Neural progenitor cell (in vitro differentiated cells): ENCODE results near the gene KRTAP2-1. TPM values are rescaled to one million over a fixed set of nuclear protein-coding genes. Genes with fewer than 3 reads are reported as not detected.

Source experiments
- DNase-seq: peaks from one replicate; pipeline ENCODE4 v3.0.0-alpha.2; 2016; ENCODE audit warnings: low spot score
- H2AFZ ChIP-seq: fragments of 200-600 bp; sonication (generic); replicated peaks from 2 replicates; pipeline ENCODE4 v1.6.1; 2016; ENCODE audit warnings: antibody characterized with exemption
- H3F3A ChIP-seq: fragments of 200-600 bp; sonication (generic); 2 replicates; pipeline ENCODE4 v1.6.1; 2016; ENCODE audit warnings: antibody characterized with exemption, low read depth
- H3K27ac ChIP-seq: fragments of 200-600 bp; sonication (generic); 2 replicates; pipeline ENCODE4 v1.5.1; 2016; ENCODE audit warnings: mild to moderate bottlenecking
- H3K27me3 ChIP-seq: fragments of 200-600 bp; sonication (generic); 2 replicates; pipeline ENCODE4 v1.6.1; 2016; ENCODE audit warnings: mild to moderate bottlenecking, moderate library complexity
- H3K36me3 ChIP-seq: fragments of 200-600 bp; sonication (generic); 2 replicates; pipeline ENCODE4 v1.5.1; 2016
- H3K4me1 ChIP-seq: fragments of 200-600 bp; sonication (generic); 2 replicates; pipeline ENCODE4 v1.6.1; 2016; ENCODE audit warnings: mixed run types
- H3K4me2 ChIP-seq: fragments of 200-600 bp; sonication (generic); 2 replicates; pipeline ENCODE4 v1.6.1; 2016
- H3K4me3 ChIP-seq: fragments of 200-600 bp; sonication (generic); 2 replicates; pipeline ENCODE4 v1.5.1; 2016
- H3K79me2 ChIP-seq: fragments of 200-600 bp; sonication (generic); 2 replicates; pipeline ENCODE4 v1.6.1; 2016; ENCODE audit warnings: low read depth
- H3K9ac ChIP-seq: fragments of 200-600 bp; sonication (generic); 2 replicates; pipeline ENCODE4 v1.6.1; 2016
- H3K9me3 ChIP-seq: fragments of 200-600 bp; sonication (generic); 2 replicates; pipeline ENCODE4 v1.5.1; 2016; ENCODE audit warnings: low read depth
- H4K20me1 ChIP-seq: fragments of 200-600 bp; sonication (generic); 2 replicates; pipeline ENCODE4 v1.6.1; 2016; ENCODE audit warnings: low read depth
- H3K27ac Mint-ChIP-seq: 3 replicates; pipeline ENCODE4 v1.8.0; 2021; ENCODE audit warnings: mixed read lengths
- H3K27me3 Mint-ChIP-seq: 2 replicates; pipeline ENCODE4 v1.8.0; 2022; ENCODE audit warnings: low read depth, mild to moderate bottlenecking, inconsistent platforms, moderate library complexity, mixed read lengths; ENCODE audit not compliant: insufficient read depth
- H3K36me3 Mint-ChIP-seq: 3 replicates; pipeline ENCODE4 v1.8.0; 2021; ENCODE audit warnings: mixed read lengths
- H3K4me1 Mint-ChIP-seq: 3 replicates; pipeline ENCODE4 v1.8.0; 2021; ENCODE audit warnings: mixed read lengths
- H3K4me3 Mint-ChIP-seq: 3 replicates; pipeline ENCODE4 v1.8.0; 2021; ENCODE audit warnings: mild to moderate bottlenecking, moderate library complexity, mixed read lengths
- H3K9me3 Mint-ChIP-seq: 3 replicates; pipeline ENCODE4 v1.8.0; 2020; ENCODE audit warnings: mixed read lengths
- EZH2 ChIP-seq: fragments of 200-600 bp; sonication (generic); IDR thresholded peaks from 2 replicates; pipeline ENCODE4 v1.6.1; 2017; ENCODE audit warnings: antibody characterized with exemption, mild to moderate bottlenecking, moderate library complexity
- EZH2phosphoT487 ChIP-seq: fragments of 200-600 bp; sonication (generic); IDR thresholded peaks from 2 replicates; pipeline ENCODE4 v1.6.1; 2017; ENCODE audit warnings: antibody characterized with exemption
- total RNA-seq: library from RNA; depleted of rRNA; stranded (reverse); fragments of >200 nt; gene quantifications from 2 replicates; pipeline ENCODE4 v1.2.3, GENCODE V29; 2015; ENCODE audit warnings: low replicate concordance
- TF ChIP-seq, protein P1 (sequence below): fragments of 200-600 bp; sonication (generic); IDR thresholded peaks from 2 replicates; pipeline ENCODE4 v1.5.1; 2017; ENCODE audit warnings: antibody characterized with exemption, mild to moderate bottlenecking

Gene KRTAP2-1
- total RNA-seq, 1 donor from 2014 or later = not detected

DNA sequence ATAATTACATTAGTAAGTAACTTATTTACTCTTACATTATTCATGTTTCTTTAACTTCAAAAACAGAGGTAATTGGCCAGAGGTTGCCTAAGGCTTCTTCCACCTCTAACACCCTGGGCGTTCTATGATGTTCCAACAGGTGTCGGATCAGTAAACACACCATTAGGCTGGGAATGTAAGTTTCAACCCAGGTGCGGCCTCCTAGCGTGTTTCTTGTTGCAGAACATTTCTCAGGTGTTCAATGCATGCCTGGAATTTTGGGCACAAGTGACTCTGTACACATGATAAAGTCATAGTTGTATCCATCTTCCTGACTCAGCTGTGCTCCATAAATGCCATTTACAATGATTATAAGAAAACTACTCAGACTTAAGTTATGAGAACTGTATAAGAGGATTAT is 6.9 kb upstream of the KRTAP2-1 start:
- Mint-ChIP-seq H3K4me3 (no peak overlapping the region), H3K27me3 (no peaks in the 10 kb centered on the region), H3K36me3 (no peaks in the 10 kb centered on the region), H3K9me3 (no peaks in the 10 kb centered on the region), H3K27ac (no peak overlapping the region), H3K4me1 (peaks cover 4% of the 10 kb centered on the region)
- Histone ChIP-seq H3K27me3 (no peaks in the 10 kb centered on the region), H3F3A (no peaks in the 10 kb centered on the region), H3K9ac (no peak overlapping the region), H3K4me1 (no peaks in the 10 kb centered on the region), H3K4me2 (no peak overlapping the region), H3K79me2 (no peaks in the 10 kb centered on the region), H2AFZ (no peak overlapping the region), H3K9me3 (no peaks in the 10 kb centered on the region), H3K4me3 (no peak overlapping the region), H3K36me3 (no peaks in the 10 kb centered on the region), H3K27ac (no peak overlapping the region), H4K20me1 (no peaks in the 10 kb centered on the region)
- TF ChIP-seq EZH2 = no peak
- TF ChIP-seq, protein P1, sequence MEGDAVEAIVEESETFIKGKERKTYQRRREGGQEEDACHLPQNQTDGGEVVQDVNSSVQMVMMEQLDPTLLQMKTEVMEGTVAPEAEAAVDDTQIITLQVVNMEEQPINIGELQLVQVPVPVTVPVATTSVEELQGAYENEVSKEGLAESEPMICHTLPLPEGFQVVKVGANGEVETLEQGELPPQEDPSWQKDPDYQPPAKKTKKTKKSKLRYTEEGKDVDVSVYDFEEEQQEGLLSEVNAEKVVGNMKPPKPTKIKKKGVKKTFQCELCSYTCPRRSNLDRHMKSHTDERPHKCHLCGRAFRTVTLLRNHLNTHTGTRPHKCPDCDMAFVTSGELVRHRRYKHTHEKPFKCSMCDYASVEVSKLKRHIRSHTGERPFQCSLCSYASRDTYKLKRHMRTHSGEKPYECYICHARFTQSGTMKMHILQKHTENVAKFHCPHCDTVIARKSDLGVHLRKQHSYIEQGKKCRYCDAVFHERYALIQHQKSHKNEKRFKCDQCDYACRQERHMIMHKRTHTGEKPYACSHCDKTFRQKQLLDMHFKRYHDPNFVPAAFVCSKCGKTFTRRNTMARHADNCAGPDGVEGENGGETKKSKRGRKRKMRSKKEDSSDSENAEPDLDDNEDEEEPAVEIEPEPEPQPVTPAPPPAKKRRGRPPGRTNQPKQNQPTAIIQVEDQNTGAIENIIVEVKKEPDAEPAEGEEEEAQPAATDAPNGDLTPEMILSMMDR = no peak
- TF ChIP-seq EZH2phosphoT487 = no peak
- no peak for DNase-seq

GRCh38 chr17:41052566-41052965 is 5.5 kb upstream of the KRTAP2-1 start:
- Mint-ChIP-seq H3K27me3 (no peaks in the 10 kb centered on the region), H3K36me3 (no peaks in the 10 kb centered on the region), H3K27ac (no peak overlapping the region), H3K4me1 (peaks cover 5% of the 10 kb centered on the region), H3K9me3 (no peaks in the 10 kb centered on the region), H3K4me3 (no peak overlapping the region)
- H3K36me3 ChIP-seq = no peaks in the 10 kb centered on the region
- TF ChIP-seq, protein P1 = no peak
- TF ChIP-seq EZH2 (no peak), EZH2phosphoT487 (no peak)
- H3K9me3 ChIP-seq = no peaks in the 10 kb centered on the region
- H3K27ac ChIP-seq = no peak overlapping the region
- no peak overlapping the region for H2AFZ ChIP-seq
- DNase-seq = no peak
- no peaks in the 10 kb centered on the region for H3K79me2 ChIP-seq
- H3K4me1 ChIP-seq = no peaks in the 10 kb centered on the region
- no peak overlapping the region for H3K4me3 ChIP-seq
- H3K9ac ChIP-seq = no peak overlapping the region
- no peaks in the 10 kb centered on the region for H3F3A ChIP-seq
- no peak overlapping the region for H3K4me2 ChIP-seq
- H4K20me1 ChIP-seq = no peaks in the 10 kb centered on the region
- no peaks in the 10 kb centered on the region for H3K27me3 ChIP-seq

DNA sequence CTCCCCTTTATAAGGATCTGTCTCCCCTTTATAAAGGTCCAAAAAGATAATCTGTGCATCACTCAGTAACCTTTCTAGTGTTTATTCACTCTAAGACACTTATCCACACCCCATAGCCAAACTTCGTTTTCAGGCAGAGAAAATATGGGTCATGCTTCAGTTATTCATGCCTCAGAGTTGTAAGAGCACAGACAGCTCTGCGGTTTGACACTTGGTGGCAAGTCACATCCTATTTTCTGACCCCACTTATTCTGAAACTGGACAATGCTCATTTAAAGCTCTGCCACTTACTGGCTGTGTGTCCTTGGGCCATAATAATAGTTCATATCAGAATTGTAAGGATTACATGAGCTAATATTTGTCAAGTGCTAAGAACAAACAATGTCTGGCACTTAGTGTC is 2.0 kb upstream of the KRTAP2-1 start:
- Histone ChIP-seq H3K9ac (no peak overlapping the region), H2AFZ (no peak overlapping the region), H3K4me3 (no peak overlapping the region), H3K9me3 (no peaks in the 10 kb centered on the region), H4K20me1 (no peaks in the 10 kb centered on the region), H3K4me2 (no peak overlapping the region), H3K79me2 (no peaks in the 10 kb centered on the region), H3K27me3 (no peaks in the 10 kb centered on the region), H3K4me1 (no peaks in the 10 kb centered on the region), H3K36me3 (no peaks in the 10 kb centered on the region), H3K27ac (no peak overlapping the region), H3F3A (no peaks in the 10 kb centered on the region)
- no peak overlapping the region for H3K4me3 Mint-ChIP-seq
- DNase-seq = no peak
- H3K27ac Mint-ChIP-seq = no peak overlapping the region
- no peaks in the 10 kb centered on the region for H3K9me3 Mint-ChIP-seq
- H3K36me3 Mint-ChIP-seq = no peaks in the 10 kb centered on the region
- peaks cover 1% of the 10 kb centered on the region for H3K27me3 Mint-ChIP-seq
- H3K4me1 Mint-ChIP-seq = peaks cover 5% of the 10 kb centered on the region
- TF ChIP-seq EZH2phosphoT487 (no peak), EZH2 (no peak)
- TF ChIP-seq, protein P1 = no peak

DNA sequence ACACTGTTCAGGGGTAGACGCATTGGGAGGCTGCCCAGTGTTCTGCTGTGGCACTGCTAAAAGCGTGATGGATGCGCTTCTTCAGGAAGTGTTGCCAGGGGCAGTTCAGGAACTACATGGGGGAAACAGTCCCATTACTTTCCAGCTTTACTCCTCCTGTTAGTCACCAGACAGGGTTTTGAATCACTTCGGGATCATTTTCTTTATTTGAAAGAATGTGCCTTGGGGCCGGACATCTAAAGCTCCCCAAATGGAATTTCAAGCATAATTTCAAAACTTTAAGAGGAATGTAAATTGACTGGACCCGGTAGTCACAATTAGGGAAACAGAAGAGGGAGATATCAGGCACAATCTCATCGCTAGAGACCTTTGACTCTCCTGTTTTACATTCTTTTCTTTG is 1.3 kb upstream of the KRTAP2-1 start:
- no peak overlapping the region for H2AFZ ChIP-seq
- H3K4me2 ChIP-seq = no peak overlapping the region
- no peaks in the 10 kb centered on the region for H3K36me3 ChIP-seq
- H3F3A ChIP-seq = no peaks in the 10 kb centered on the region
- no peaks in the 10 kb centered on the region for H3K27me3 ChIP-seq
- H3K36me3 Mint-ChIP-seq = no peaks in the 10 kb centered on the region
- no peaks in the 10 kb centered on the region for H3K79me2 ChIP-seq
- no peak overlapping the region for H3K27ac Mint-ChIP-seq
- H3K27ac ChIP-seq = no peak overlapping the region
- H3K9me3 Mint-ChIP-seq = no peaks in the 10 kb centered on the region
- no peak overlapping the region for H3K9ac ChIP-seq
- no peak for TF ChIP-seq EZH2
- TF ChIP-seq, protein P1 = no peak
- TF ChIP-seq EZH2phosphoT487 = no peak
- H3K4me1 ChIP-seq = no peaks in the 10 kb centered on the region
- no peaks in the 10 kb centered on the region for H4K20me1 ChIP-seq
- H3K4me1 Mint-ChIP-seq = peaks cover 5% of the 10 kb centered on the region
- H3K27me3 Mint-ChIP-seq = peaks cover 2% of the 10 kb centered on the region
- no peaks in the 10 kb centered on the region for H3K9me3 ChIP-seq
- no peak overlapping the region for H3K4me3 ChIP-seq
- DNase-seq = no peak
- no peak overlapping the region for H3K4me3 Mint-ChIP-seq
